ENCODE measurements around the gene SPO11. TPM values are rescaled to one million over a fixed set of nuclear protein-coding genes. Genes with fewer than 3 reads are reported as not detected.

SPO11 gene
- total RNA-seq, 1 donor from 2014 or later, result not detected

DNA sequence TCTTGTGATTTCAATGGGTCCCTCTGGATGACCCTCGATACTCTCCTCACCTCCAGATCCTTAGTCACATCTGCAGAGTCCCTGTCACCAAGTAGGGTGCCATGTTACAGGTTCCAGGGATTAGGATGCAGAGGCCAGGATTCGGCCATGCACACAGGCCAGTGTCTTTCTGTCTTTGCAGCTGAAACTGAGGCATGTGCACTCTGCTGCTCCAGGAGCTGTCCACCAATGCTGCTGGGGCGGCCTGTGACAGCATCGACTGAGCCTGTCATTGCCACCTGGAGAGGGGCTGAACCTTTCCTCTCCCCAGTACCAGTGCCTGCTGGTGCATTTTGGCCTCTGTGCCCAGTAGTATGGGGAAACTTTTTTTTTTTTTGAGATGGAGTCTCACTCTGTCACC, 57.2 kb downstream of the SPO11 start:
- H3K4me3 ChIP-seq, result no peak overlapping the region
- Mint-ChIP-seq H3K4me3 (no peak overlapping the region), H3K4me1 (peaks cover 17% of the 10 kb centered on the region), H3K36me3 (no peaks in the 10 kb centered on the region), H3K27me3 (ENCODE audit: insufficient read depth, low read depth) (peaks cover 2% of the 10 kb centered on the region), H3K9me3 (no peaks in the 10 kb centered on the region), H3K27ac (no peak overlapping the region)
- TF ChIP-seq, protein P1, sequence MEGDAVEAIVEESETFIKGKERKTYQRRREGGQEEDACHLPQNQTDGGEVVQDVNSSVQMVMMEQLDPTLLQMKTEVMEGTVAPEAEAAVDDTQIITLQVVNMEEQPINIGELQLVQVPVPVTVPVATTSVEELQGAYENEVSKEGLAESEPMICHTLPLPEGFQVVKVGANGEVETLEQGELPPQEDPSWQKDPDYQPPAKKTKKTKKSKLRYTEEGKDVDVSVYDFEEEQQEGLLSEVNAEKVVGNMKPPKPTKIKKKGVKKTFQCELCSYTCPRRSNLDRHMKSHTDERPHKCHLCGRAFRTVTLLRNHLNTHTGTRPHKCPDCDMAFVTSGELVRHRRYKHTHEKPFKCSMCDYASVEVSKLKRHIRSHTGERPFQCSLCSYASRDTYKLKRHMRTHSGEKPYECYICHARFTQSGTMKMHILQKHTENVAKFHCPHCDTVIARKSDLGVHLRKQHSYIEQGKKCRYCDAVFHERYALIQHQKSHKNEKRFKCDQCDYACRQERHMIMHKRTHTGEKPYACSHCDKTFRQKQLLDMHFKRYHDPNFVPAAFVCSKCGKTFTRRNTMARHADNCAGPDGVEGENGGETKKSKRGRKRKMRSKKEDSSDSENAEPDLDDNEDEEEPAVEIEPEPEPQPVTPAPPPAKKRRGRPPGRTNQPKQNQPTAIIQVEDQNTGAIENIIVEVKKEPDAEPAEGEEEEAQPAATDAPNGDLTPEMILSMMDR (IDR thresholded peaks at IDR 0.05), result no peak
- no peaks in the 10 kb centered on the region for H4K20me1 ChIP-seq (ENCODE audit: low read depth)
- no peaks in the 10 kb centered on the region for H3K36me3 ChIP-seq
- no peaks in the 10 kb centered on the region for H3K9me3 ChIP-seq (ENCODE audit: low read depth)
- H3K27ac ChIP-seq, result no peak overlapping the region
- peaks cover 4% of the 10 kb centered on the region for H3K79me2 ChIP-seq (ENCODE audit: low read depth)
- H3F3A ChIP-seq (ENCODE audit: low read depth), result peaks cover 29% of the 10 kb centered on the region
- no peak overlapping the region for H3K9ac ChIP-seq
- H2AFZ ChIP-seq (replicated peaks), result no peak overlapping the region
- DNase-seq (ENCODE audit: low spot score), result no peak
- peaks cover 18% of the 10 kb centered on the region for H3K4me1 ChIP-seq
- H3K27me3 ChIP-seq, result peaks cover 18% of the 10 kb centered on the region
- no peak overlapping the region for H3K4me2 ChIP-seq

- Histone ChIP-seq H3K4me2 (no peak overlapping the region), H3K27ac (no peak overlapping the region), H3K27me3 (peaks cover 18% of the 10 kb centered on the region), H2AFZ (replicated peaks) (no peak overlapping the region), H4K20me1 (ENCODE audit: low read depth) (peaks cover 5% of the 10 kb centered on the region), H3K4me1 (peaks cover 23% of the 10 kb centered on the region), H3F3A (ENCODE audit: low read depth) (peaks cover 29% of the 10 kb centered on the region), H3K79me2 (ENCODE audit: low read depth) (peaks cover 10% of the 10 kb centered on the region), H3K36me3 (no peaks in the 10 kb centered on the region), H3K4me3 (no peak overlapping the region), H3K9ac (no peak overlapping the region), H3K9me3 (ENCODE audit: low read depth) (no peaks in the 10 kb centered on the region)
- TF ChIP-seq EZH2phosphoT487 (IDR thresholded peaks at IDR 0.05) (no peak), EZH2 (IDR thresholded peaks at IDR 0.05) (no peak)
- TF ChIP-seq, protein P1 (IDR thresholded peaks at IDR 0.05), result no peak
- no peaks in the 10 kb centered on the region for H3K9me3 Mint-ChIP-seq
- DNase-seq (ENCODE audit: low spot score), result no peak
- no peak overlapping the region for H3K27ac Mint-ChIP-seq
- H3K4me3 Mint-ChIP-seq, result no peak overlapping the region
- no peaks in the 10 kb centered on the region for H3K36me3 Mint-ChIP-seq
- peaks cover 18% of the 10 kb centered on the region for H3K4me1 Mint-ChIP-seq
- peaks cover 4% of the 10 kb centered on the region for H3K27me3 Mint-ChIP-seq (ENCODE audit: insufficient read depth, low read depth)
These were observed 57.9 kb downstream of the SPO11 start for GRCh38 chr20:57387463-57387862.

- Mint-ChIP-seq H3K4me1 (peaks cover 19% of the 10 kb centered on the region), H3K4me3 (peak overlapping the region; percentile 67)
- TF ChIP-seq, protein P1 (IDR thresholded peaks at IDR 0.05), result no peak
- TF ChIP-seq EZH2phosphoT487 (IDR thresholded peaks at IDR 0.05) (no peak), EZH2 (IDR thresholded peaks at IDR 0.05) (no peak)
These were observed 58.4 kb downstream of the SPO11 start for GRCh38 chr20:57387945-57388371.

More at GRCh38 chr20:57387945-57388371, 58.4 kb downstream of the SPO11 start:
- Histone ChIP-seq H3K79me2 (ENCODE audit: low read depth) (peaks cover 15% of the 10 kb centered on the region), H4K20me1 (ENCODE audit: low read depth) (peaks cover 10% of the 10 kb centered on the region), H3F3A (ENCODE audit: low read depth) (peaks cover 29% of the 10 kb centered on the region), H2AFZ (replicated peaks) (no peak overlapping the region), H3K9ac (no peak overlapping the region), H3K9me3 (ENCODE audit: low read depth) (no peaks in the 10 kb centered on the region), H3K4me2 (no peak overlapping the region), H3K4me1 (peaks cover 27% of the 10 kb centered on the region), H3K27ac (no peak overlapping the region), H3K4me3 (no peak overlapping the region), H3K27me3 (peaks cover 18% of the 10 kb centered on the region), H3K36me3 (no peaks in the 10 kb centered on the region)
- Mint-ChIP-seq H3K27ac (no peak overlapping the region), H3K9me3 (no peaks in the 10 kb centered on the region), H3K36me3 (no peaks in the 10 kb centered on the region), H3K27me3 (ENCODE audit: insufficient read depth, low read depth) (peaks cover 4% of the 10 kb centered on the region)
- DNase-seq (ENCODE audit: low spot score), result no peak
